ENCODE data around the gene TRAPPC12.

The TRAPPC12 gene

DNA sequence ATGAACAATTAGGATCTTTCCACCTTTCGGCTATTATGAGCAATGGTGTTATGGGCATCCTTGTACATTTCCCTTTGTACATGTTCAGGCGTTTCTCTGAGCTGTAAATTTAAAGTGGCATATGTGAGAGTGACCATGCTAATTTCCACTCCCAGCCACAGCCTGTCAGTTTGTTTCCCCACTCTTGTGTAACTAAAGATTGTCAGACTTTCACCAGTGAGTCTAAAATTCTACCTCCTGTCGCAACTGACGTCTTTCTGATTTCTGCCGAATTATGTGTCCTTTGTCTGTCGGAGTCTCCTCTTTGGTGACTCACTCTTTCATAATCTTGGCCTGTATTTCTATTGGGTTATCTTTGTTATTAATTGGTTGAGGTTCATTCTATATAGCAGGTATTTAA, 50.7 kb downstream of the TRAPPC12 start:
- no peak overlapping the region for H3K4me3 ChIP-seq (ENCODE audit: low read depth, low read length)
- ChIA-PET POLR2A (no interaction called here), CTCF (interaction anchor here (1.0 kb wide), 2 partner anchors 32 to 43 kb away, joined by 4 read pairs; no protein-coding TSS in a partner anchor)
- TF ChIP-seq CTCF (IDR thresholded peaks at IDR 0.05; ENCODE audit: insufficient read depth, low read length, missing control alignments) = no peak
- DNase-seq (ENCODE audit: low read depth, low spot score) = no peak

DNA sequence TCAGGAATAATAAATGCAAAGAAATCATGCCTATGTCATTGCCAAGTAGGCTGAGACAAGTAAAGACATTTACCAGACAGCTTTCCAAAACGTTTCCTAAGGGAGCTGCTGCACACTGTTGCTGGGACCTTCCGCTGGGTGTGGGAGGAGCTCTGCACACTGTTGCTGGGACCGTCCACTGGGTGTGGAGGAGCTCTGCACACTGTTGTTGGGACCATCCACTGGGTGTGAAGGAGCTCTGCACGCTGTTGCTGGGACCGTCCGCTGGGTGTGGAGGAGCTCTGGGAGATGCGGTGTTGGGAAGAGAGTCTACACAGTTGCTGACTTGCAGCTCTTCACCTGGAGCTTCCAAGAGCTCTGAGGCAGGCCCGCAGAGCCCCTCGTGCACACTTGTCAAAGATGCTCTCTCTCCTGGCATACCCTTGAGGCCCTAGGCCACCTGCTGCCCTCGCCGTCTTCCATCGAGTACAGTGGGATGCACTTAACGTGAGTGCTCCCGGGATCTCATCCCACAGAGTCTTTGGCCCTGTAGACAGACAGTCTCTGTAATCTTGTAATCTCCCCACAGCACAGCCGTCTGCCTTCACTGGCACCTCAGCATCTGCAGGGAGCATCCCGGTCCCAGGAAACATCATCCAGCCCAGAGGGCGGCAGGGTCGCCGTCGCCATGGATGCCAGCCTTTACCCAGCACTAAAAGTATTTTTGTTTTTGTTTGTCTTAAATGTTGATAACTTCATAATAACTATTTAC, 51.4 kb downstream of the TRAPPC12 start:
- DNase-seq (ENCODE audit: low read depth, low spot score) = no peak
- H3K4me3 ChIP-seq (ENCODE audit: low read depth, low read length) = no peak overlapping the region
- no peak for TF ChIP-seq CTCF (IDR thresholded peaks at IDR 0.05; ENCODE audit: insufficient read depth, low read length, missing control alignments)
- ChIA-PET CTCF (interaction anchor here (0.9 to 1.6 kb wide), 3 partner anchors 10 to 31 kb away, joined by 3 to 4 read pairs (median 3); no protein-coding TSS in a partner anchor), POLR2A (no interaction called here)

GRCh38 chr2:3432067-3432466, 52.6 kb downstream of the TRAPPC12 start:
- CTCF ChIA-PET = interaction anchor here (1.0 to 1.6 kb wide), 2 partner anchors 8 to 12 kb away, joined by 3 to 4 read pairs; no protein-coding TSS in a partner anchor
- POLR2A ChIA-PET = no interaction called here
- TF ChIP-seq CTCF (IDR thresholded peaks at IDR 0.05; ENCODE audit: insufficient read depth, low read length, missing control alignments) = no peak
- DNase-seq (ENCODE audit: low read depth, low spot score) = no peak
- no peak overlapping the region for H3K4me3 ChIP-seq (ENCODE audit: low read depth, low read length)

- no peak overlapping the region for H3K4me3 ChIP-seq (ENCODE audit: low read depth, low read length)
- POLR2A ChIA-PET = no interaction called here
- no peak for DNase-seq (ENCODE audit: low read depth, low spot score)
- no peak for TF ChIP-seq CTCF (IDR thresholded peaks at IDR 0.05; ENCODE audit: insufficient read depth, low read length, missing control alignments)
- CTCF ChIA-PET = interaction anchor here (3.8 kb wide), 1 partner anchor 8 kb away, joined by 68 read pairs; no protein-coding TSS in a partner anchor
Measured at GRCh38 chr2:3432693-3433338, 53.3 kb downstream of the TRAPPC12 start.

DNA sequence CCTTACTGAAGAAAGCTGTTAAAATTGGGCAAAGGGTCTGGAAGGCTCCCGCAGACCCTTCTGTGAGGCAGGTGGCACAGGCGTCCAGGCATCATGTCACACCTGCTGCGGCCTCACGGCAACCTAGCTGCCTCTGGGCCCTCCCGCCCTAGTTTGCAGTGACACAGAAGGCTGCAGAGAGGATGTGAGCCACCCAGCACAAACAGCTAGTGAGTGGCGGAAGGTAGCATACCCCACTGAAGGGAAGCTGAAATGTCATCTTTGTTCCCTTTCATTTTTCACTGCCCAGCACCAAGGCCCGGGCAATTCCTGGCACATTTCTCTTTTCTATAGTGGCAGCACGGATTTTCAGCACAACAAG, 53.8 kb downstream of the TRAPPC12 start:
- DNase-seq (ENCODE audit: low read depth, low spot score) = no peak
- POLR2A ChIA-PET = no interaction called here
- no peak for TF ChIP-seq CTCF (IDR thresholded peaks at IDR 0.05; ENCODE audit: insufficient read depth, low read length, missing control alignments)
- H3K4me3 ChIP-seq (ENCODE audit: low read depth, low read length) = no peak overlapping the region
- CTCF ChIA-PET = interaction anchor here (1.2 to 3.8 kb wide), 3 partner anchors 8 to 17 kb away, joined by 3 to 68 read pairs (median 4); no protein-coding TSS in a partner anchor

DNA sequence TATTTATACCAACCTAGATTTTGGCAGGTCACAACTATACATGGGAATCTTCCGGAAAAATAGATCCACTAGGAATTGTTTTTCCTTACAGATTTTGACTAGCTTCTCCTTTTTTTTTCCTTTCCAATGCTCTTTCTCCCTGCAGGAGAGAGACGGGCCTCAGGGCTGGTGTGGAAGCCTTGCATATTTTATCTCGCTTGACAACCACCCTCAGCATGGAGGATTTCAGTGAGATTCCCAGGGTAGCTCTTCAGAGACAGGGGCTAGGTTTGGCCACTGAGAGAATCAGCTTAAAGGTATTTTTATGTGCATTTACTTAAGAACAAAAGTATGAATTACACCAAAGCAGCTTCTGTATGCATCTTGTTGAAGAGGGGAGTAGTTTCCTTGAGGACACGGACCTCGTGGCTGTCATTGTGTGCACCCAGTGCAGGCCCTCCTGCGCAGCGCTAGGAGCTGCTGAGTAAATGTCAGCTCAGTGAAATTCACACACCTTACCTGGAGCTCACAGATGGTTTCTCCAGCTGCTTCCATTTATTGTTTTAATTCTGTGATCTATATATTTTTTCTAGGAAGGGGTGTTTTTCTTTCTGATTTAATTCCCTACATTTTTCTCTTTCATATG, 54.4 kb downstream of the TRAPPC12 start:
- CTCF ChIA-PET = interaction anchor here (1.2 to 3.8 kb wide), 3 partner anchors 8 to 17 kb away, joined by 3 to 68 read pairs (median 4); no protein-coding TSS in a partner anchor
- DNase-seq (ENCODE audit: low read depth, low spot score) = no peak
- no peak overlapping the region for H3K4me3 ChIP-seq (ENCODE audit: low read depth, low read length)
- POLR2A ChIA-PET = no interaction called here
- TF ChIP-seq CTCF (IDR thresholded peaks at IDR 0.05; ENCODE audit: insufficient read depth, low read length, missing control alignments) = no peak
